ENCODE measurements around the gene IZUMO1. TPM values are rescaled to one million over a fixed set of nuclear protein-coding genes. Genes with fewer than 3 reads are reported as not detected.

Gene IZUMO1
- total and polyA plus RNA-seq, 2 of the 4 experiments (the other 2 are of a cell fraction), result not detected

DNA sequence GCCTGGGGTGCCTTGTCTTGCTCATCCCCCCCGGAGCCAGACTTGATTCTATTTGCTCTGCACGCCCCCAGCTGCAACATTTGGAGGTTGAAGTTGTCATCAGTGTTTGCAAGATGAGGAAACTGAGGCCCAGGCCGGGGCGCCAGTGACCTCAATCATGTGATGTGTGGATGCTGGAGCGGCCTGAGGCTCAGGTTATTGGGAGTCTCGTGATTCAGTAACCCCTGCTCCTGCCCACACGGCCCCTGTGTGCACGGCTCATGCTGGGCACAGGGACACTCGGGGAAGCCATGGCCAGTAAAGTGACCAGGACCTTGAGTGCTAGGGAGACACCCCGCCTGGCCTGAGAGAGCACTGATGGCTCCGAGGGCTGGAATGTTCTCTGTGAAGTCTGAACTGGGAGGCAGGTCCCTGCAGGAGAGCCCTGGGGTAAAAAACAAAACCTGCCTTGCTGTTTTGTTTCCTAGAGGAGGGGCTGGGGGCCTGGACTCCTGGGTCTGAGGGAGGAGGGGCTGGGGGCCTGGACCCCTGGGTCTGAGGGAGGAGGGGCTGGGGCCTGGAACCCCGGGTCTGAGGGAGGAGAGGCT, 10.5 kb upstream of the IZUMO1 start:
- H3K27ac ChIP-seq (ENCODE audit: insufficient read depth, low read length), result no peak overlapping the region
- H3K14ac ChIP-seq (replicated peaks; ENCODE audit: low read depth, low read length), result no peak overlapping the region
- H2BK120ac ChIP-seq (ENCODE audit: low read depth, low read length), result no peak overlapping the region
- no peaks in the 10 kb centered on the region for H3K79me1 ChIP-seq (ENCODE audit: low read depth in 1 of 2, low read length in 2 of 2)
- H3K9me3 ChIP-seq (ENCODE audit: control insufficient read depth, insufficient read depth, low read length), result no peaks in the 10 kb centered on the region
- H3K56ac ChIP-seq (ENCODE audit: extremely low read depth, insufficient read depth, low read length), result no peak overlapping the region
- POLR2A ChIA-PET (ENCODE audit: unreplicated experiment), result no interaction called here
- no peak overlapping the region for H4K5ac ChIP-seq (ENCODE audit: low read depth, low read length)
- no peak overlapping the region for H3K4ac ChIP-seq (ENCODE audit: low read depth, low read length)
- TF ChIP-seq CEBPB (IDR thresholded peaks at IDR 0.05; ENCODE audit: low read depth, low read length), result no peak
- WGBS, 2 experiments (ENCODE audit: extremely low coverage in 2 of 2, insufficient read length in 1 of 2), result 75% methylated on average over 3 of the region's 12 CpGs; no CpG with 5 or more reads in 1 of the 2 experiments
- no peak overlapping the region for H3K23ac ChIP-seq (ENCODE audit: low read depth, low read length)
- no peak overlapping the region for H2BK15ac ChIP-seq (ENCODE audit: low read depth, low read length)
- H3K27me3 ChIP-seq (ENCODE audit: control insufficient read depth, insufficient read depth, low read length), result peaks cover 33% of the 10 kb centered on the region
- H3K18ac ChIP-seq (ENCODE audit: low read depth, low read length), result no peak overlapping the region
- no peak overlapping the region for H2AK9ac ChIP-seq (replicated peaks; ENCODE audit: low read depth, low read length, poor library complexity)
- H4K91ac ChIP-seq (ENCODE audit: insufficient read depth, low read depth, low read length), result no peak overlapping the region
- CTCF ChIA-PET, result no interaction called here
- no TSS peak for BruUV-seq (replicated peaks)
- DNase-seq, result no peak
- in situ Hi-C loops (cut with MboI; ENCODE audit: low sequenced_read_pairs) (no loop called here), dilution Hi-C loops (cut with HindIII; ENCODE audit: low sequenced_read_pairs, unreplicated experiment) (no loop called here), intact Hi-C loops (cut with micrococcal nuclease) (no loop called here)
- ATAC-seq (ENCODE audit: low read depth), result no peak
- no peak overlapping the region for H3K9ac ChIP-seq (ENCODE audit: low read depth, low read length)
- H2AFZ ChIP-seq (replicated peaks; ENCODE audit: low read length, poor library complexity), result no peak overlapping the region
- H3K4me3 ChIP-seq (ENCODE audit: insufficient read depth, low read depth, low read length), result no peak overlapping the region
- no peak overlapping the region for H2AK5ac ChIP-seq (ENCODE audit: low read depth, low read length)
- no peak overlapping the region for H4K8ac ChIP-seq (ENCODE audit: low read depth in 2 of 2, low read length in 2 of 2)
- no peak overlapping the region for H2BK20ac ChIP-seq (ENCODE audit: low read depth, low read length)
- H3K4me2 ChIP-seq (ENCODE audit: low read depth, low read length), result no peak overlapping the region
- H3K9me1 ChIP-seq (ENCODE audit: insufficient read depth, low read length), result no peaks in the 10 kb centered on the region
- no peak overlapping the region for H2BK5ac ChIP-seq (ENCODE audit: low read depth, low read length, poor library complexity, severe bottlenecking)
- H4K20me1 ChIP-seq (ENCODE audit: insufficient read depth, low read length), result no peaks in the 10 kb centered on the region
- no peaks in the 10 kb centered on the region for H3K36me3 ChIP-seq (ENCODE audit: control insufficient read depth, insufficient read depth, low read length)
- H3K4me1 ChIP-seq (ENCODE audit: control insufficient read depth, insufficient read depth, low read length), result peaks cover 4% of the 10 kb centered on the region; the same call in 1 of the 2 replicates
